GM18502 (cell line): ENCODE data around the gene EN1.

Experiments
- ATAC-seq: cut with Tn5 transposase; IDR thresholded peaks from one replicate; pipeline ENCODE4 v1.9.1; 2021; ENCODE audit warnings: mild to moderate bottlenecking; ENCODE audit not compliant: unreplicated experiment, poor library complexity

EN1 gene

DNA sequence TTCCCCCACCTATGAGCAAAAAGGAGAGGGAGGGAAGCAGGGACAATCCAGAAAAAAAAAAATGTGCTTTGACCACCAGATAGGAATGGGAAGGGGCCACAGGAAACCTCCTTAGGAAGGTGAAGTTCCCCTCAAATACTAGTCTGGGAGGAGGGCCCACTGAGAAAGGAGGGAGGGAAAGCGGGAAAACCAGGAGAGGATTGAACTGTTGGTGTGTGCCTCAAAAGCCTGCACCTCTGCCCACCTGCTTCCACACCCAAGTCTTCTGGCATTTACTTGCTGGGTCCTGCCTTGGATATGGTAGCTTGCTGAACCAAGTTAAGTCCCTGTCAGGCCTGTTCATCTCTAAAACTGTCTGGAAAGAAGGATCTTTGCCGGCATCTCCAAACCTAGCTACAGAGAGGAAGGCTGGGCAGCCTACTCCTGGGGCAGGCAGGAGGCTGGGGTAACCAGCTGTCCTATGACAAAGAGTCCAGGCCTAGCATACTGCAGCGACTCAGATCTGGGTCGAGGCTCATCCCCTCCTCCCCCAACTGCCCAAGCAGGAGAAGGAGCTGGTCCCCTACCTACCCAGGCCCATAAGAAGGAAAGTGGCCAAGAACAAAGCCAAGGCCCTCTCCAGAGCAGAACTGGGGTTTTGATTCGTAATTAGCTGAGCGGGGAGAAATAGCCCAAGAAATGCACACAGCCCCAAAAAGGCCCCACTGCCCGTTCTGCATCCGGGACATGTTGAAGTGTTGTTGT is 3.0 kb downstream of the EN1 start:
- no peak for ATAC-seq

DNA sequence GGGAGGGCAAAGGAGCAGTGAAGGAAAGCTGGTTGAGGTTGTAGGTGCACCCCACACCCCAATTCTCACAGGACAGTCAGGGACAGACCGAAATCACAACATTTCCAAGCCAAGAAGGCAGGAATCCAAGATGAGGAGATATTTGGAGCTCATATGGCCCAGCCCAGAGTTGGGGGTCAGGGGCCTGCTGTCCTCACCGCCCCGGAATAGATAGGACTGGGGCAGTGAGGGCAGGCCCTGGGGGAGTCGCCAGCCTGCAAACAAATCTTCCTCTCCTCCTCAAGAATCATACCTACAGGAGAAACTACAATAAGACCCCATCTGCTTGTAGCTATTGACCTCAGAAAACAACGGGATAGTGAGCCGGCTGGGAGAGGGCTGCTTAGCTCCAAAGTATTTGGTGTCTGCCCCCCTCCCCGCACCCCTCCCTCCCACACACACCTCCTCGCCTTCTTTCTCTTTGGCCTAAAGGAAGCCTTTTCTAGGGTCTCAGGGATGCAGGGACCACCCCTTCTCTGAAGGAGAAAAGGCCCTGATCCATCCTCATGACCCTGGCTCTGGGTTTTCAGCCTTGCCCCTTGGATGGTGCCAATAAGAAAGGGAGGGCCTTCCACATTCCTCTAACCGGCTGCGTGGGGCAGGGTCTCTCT is 3.8 kb downstream of the EN1 start:
- ATAC-seq, result no peak

DNA sequence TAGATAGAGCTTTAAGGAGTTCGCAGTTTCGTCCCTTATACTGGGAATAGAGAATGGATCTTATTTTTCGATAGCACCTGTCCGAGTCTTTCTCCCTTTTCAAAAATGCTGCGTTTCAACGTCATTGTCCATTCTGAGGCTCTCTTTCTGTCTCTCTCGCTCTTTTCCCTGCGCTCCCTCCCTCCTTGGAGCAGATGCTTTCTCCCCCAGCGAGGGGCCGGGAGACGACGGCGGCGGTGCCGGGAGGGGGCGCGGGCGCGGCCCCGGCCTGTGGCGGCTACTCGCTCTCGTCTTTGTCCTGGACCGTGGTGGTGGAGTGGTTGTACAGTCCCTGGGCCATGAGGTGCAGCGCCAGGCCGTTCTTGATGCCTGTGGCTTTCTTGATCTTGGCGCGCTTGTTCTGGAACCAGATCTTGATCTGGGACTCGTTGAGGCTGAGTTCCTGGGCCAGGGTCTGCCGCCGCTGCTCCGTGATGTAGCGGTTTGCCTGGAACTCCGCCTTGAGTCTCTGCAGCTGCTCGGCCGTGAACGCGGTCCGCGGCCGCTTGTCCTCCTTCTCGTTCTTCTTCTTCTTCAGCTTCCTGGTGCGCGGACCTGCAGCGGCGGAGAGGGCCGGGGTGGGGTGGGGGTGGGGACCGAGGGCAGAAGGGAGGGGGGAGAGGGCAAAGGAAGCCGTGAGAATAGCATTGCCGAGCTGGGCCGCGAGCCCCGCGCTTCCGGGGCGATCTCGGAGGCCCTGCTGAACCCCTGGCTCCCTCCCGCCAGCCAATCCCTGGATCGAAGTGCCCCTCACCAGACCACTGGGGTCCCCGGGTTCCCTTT is 4.6 kb downstream of the EN1 start:
- ATAC-seq, result no peak

DNA sequence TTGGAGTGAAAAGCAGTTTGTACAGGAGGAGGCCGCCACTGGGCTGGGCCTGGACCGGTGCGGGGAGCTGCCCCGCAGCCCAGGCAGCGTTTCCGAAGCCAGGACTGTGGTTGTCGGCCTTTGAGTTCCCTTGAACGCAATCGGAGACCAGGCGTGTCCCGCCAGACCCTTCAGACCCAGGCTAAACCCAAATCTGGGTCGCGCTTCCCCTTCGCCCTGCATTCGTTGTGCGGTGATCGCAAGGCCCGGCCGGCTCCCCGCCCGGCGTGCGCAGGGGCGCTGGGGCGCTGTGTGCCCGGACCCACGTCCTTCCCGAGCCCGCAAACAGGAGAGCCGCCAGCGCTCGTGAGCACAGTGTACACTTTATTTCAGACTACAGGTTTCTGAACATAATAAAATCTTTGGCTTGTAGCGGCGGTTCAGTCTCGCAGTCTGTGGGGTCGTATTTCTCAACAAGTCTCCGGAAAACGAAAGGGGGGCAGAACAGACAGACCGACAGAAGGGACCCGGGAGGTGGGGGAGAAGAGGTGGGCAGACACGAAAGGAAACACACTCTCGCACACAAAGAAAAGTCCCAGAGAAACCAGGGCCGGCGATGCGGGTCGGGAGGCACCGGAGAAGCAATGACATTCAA is 5.5 kb downstream of the EN1 start:
- ATAC-seq, result no peak

DNA sequence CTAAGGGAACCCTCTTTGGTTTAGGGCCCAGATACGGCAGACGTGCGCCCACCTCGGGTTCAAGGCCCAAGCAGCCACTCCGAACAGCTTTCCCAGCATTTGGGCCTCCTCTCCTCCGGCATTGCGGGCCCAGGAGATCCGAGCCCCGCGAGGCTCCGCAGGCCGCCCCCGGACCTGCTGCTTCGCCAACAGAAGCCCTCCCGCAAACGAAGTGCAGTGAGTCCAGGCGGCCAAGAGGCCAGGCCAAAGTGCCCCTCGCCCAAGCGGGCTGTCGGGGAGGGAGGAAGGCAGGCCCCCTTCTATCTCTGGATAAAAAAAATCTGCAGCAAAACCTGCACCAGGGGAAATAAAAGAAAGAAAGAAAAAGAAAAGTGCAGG is 6.0 kb downstream of the EN1 start:
- ATAC-seq, result no peak

DNA sequence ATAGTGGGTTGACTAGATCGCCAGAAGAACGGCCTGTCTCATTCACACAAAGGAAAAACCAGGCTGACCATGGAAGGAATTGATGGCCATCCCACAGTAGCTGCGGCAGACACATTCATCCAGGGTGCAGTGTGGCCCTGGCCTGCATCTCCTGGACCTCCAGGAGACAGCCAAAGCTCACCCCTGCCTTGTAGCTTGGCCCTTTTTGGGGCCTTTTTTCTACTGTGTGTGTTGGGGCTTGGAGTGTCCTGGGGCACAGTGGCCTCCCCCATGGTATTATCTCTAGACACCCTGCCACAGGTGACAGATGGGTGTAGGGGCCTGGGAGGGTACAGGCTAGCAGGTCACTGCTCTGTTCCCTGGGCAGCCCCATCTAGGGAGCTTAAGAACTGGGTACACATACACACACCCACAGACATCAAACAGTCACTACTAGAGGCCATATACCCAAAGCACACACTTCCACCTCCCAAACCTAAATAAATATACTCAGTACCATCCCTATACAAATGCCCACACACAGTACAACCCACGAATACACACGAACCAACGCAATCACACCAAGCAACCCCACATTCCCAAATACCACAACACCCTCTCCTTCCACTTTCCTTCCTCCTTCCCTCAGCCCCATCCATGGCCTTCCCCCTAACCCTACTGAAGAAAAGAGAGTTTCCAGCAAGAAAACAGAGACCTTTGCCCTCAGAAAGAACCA is 8.6 kb downstream of the EN1 start:
- no peak for ATAC-seq

DNA sequence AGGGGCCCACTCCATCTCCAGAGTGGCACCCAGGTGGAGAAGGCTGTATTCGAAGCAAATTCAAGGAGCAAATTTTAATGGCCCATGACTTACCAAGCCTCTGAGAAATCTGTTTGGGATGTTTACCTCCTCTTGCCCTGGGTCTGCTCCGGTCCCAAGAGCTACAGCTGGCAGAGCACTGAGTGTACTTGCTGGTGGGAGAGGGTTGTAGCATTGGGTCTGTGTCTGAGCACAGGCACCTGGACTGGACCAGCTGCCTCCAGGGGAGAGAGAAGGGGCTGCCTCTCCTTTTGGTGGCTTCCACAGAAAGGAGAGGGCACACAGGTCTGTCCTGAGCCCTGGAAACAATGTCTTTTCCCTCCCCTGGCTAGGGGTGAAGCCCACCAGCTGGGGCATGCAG is 9.8 kb downstream of the EN1 start:
- ATAC-seq, result no peak

DNA sequence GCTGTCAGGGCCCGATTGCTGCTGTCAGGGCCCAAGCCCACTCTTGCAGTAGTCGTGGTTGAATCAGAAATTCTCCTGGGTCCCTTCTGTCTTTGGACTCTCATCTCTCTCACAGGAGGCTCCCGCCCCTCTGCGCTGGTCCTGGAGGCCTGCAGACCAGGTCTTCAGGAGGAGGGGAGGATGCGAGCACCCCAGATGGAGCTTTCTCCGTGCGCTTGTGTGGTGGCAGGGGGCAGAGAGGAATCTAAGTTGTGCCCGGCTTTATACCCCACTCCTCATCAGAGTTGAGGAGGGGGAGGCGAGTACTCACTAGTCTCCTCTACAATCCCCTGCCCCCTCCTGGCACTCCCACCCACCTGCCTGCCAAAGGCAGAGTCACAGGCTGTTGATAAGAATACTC is 10.4 kb downstream of the EN1 start:
- ATAC-seq, result no peak

DNA sequence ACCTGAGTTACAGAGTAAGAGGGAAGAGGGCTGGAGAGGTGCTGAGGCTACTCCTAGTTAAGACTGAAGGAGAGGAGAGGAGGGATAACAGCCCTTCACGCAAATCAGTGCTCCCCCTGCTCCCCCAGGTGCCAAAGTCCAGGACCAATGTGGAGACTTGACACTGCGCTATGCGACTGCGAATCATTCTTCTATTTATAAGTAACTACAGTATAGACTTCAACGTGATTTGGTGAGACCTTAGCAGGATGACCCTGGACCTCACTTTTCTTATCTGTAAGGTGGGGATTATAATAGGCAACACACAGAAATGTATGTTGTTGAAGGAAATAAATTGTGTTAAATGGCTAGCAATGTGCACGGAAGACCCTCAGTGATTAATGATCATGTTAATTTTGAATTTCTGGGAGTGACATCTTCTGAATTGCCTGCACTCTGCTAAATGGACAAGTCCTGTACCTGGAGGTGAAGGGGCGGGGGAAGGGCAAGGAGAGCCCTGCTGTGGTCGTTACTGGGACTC is 11.0 kb downstream of the EN1 start:
- ATAC-seq, result no peak

DNA sequence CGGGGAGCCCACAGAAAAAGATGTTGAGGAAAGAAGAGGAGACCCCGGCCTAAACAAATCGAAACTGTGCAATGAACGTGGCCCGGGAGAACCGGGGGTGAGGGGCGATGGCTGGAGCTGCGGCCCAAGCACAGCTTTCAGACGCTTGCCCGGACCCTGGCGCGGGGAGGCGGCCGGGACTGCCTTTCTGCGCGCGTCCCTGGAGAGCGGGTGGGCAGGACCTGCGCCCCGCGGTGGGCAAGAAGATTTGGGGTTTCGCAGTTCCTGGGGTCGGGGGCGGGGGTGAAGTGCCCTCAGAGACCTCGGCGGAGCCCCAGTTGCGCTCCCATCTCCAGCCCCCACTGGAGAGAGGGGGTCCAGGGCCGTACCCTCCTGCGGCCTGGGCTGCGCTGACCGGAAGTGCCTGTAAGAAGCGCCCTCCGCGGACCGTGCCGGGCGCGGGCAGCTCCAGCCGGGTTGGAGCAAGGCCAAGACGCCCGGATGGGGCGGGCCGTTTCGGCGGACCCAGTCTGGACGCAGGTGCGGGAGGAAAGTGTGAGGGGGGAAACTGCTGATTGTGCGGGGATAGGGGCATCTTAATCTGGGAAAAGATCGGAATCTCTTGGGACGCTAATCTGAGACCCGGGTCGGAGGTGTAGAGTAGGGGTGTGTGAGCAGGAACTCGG is 11.6 kb downstream of the EN1 start:
- ATAC-seq, result no peak

DNA sequence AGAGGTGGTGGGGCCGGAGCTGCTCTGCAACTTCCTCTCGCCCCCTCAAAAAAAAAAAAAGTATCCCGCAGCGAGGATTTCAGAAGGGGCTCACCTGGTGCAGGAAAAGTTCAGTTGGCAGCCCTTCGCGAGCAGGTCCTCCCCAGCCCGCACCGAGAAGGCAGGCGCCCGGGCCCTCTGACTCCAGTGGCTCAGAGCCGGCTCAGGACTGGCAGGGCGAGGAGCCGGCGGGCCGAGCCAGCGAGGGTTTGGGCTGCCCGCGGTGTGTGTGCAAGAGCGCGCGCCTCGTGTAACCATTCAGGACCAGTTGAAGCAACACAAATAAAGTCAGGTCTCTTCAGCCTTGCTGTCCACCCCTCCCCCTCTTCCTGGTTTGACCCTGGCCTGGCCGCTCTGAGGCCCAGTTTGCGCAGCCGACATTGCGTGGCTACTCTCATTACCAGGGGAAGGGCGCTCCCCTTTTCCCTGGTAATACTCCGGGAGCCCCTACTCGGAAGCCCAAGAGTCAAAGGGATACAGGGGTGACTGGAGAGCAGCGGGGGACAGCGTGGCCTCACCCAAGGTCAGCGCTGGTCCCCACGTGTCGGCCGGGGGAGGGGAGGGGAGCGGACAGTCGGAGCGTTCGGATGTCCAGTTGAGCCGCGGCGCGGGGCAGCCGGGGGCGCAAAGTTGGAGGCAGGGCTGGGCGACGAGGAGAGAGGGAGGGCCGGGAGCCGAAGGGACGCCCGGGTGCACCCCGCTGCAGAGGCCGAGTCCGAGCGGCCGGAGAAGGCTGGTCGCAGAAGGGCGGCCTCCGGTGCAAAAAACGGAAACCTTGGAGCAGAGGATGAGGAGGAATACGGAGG is 12.3 kb downstream of the EN1 start:
- no peak for ATAC-seq

DNA sequence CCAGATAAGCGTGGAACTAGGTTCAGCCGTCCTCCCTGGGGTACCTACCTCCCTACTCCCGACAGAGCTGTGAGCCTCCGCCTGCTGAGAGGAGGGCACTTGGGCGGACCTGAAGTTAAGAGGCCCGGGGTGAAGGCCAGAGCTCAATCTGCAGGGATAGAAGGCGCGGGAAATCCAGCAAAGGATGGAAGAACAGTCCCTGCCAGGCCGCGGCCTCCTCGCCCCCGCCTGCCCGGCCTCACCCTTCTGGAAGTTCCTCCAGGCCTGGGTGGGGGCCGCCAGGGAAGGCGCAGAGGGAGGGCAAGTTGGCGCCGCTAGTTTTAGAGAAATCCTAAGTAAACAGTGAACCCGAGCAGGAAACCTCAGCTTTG is 13.0 kb downstream of the EN1 start:
- no peak for ATAC-seq

DNA sequence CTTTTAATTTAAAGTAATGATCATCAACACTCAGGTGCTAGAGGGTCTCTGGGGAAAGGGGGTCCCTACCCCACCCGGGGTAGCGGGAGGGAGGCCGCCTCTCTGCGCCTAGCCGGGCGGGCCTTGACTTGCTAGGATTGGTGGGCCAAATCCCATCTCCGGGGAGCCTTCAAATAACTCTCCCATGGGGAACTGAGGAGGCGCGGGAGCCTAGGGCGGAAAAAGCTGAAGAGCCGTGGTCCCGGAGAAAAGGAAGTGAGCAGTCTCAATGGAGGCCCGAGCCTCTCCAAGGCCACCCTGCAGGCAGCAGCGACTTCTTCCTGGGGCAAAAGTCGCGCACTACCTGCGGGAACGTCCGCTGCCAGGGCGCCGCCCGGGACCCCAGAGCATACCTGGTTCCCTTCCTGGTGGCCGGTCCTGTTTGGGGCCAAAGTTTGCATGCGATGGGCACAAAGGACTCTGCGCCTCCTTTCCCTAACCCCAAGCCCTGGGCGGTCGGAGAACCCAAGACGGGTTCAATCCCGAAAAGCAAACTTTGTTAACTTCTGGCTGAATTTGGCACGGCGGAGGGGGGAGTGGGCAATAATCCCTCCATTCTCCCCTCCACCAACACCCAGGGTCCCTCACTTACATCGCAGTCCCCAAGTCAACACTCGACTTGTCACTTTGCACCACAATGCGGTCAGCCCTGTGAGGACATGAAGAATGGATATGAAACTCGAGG is 13.6 kb downstream of the EN1 start:
- no peak for ATAC-seq

DNA sequence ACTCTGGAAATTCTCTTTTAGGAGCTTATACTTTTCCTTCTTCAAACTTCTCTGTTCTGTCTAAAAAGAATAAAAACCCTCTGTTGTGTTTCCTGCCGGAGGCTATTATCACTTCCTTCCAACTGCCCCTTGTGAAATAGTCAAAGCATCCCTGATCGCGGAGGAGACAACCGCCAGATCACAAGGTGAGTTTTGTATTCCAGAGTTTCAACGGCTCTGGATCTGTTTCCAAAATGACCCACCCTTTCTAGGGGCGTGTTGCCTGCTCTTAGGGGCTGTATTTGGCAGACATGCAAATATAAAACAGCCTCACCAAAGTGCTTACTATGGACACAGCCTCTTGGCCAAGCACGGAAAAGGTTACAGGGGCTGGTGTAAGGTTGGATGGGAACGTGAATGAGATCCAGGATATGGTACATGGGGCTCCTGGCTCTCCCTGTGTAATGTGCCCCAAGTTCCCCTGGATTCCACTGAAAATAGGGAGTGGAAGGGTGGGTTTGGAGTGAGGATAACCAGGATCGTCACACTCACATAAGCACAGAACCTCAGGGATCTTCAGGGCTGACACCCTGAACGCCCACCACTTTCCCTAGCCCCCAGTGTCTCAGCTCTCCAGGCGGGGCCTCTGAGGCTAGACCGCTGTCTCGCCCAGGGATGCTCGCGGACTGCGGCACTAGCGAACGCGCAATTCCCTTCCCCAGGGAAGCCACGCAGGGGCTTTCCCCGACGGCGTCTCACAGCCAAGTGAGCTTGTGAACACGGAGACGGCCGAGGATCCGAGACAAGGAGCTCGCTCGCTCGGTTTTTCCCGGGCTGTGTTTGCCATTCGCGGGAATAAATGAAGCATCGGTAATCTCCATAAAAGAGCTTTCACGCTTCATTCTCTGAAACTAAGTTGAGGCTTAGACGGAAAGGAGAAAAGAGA is 14.4 kb downstream of the EN1 start:
- ATAC-seq, result no peak

DNA sequence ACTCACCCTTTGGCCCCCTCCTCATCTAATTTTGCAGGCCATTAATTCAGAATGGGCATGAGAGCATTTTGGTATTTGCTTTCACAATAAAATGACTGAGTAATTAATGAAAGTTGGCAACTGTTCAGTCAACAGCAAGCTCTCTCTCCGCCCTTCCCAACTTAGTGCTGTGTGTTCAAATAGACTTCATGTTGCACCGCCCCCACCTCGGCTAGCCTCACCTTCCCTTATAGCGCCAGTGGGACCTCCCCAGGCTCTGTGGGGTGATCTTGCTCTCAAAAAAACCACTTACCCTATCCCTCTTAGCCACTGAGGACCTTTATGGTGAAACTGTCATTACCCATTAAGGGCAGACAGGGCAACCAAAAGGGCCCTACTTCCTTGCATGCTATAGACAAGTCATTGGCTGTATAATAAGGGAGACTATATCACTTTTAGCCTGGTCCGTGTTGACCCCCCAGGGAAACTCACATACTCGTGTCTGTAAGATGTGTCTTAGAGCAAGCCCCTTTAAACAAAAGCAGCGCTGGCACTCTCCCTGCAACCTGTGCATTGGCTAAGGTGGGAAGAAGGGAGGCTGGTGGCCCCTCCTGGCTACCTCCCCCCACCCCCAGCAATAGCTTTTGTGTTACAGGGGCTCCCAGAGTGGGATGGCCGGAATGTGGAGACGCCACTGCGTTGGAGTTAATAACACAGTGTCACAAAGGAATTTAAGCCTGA is 15.2 kb downstream of the EN1 start:
- no peak for ATAC-seq

DNA sequence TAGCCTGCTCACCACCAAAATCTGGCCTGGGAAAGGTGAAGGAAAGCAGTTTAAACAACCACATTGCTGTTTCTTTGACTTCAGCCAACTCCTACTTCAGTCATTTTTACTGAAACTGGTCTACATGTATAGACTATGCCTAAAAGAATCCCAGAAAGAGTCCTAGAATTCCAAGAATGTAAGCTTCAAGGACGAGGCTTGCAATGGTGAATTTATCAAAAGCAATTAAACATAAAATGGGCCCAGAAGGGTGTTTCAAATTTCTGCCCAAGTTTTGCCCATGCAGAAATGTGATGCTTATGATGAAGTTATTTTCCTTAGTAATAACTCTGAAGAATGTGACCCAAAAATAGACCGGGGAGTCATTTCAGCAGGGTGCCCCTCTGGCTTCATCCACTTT is 16.6 kb downstream of the EN1 start:
- no peak for ATAC-seq
